ENCODE measurements around the gene SCARF2.

- TF ChIP-seq CTCF (conservative IDR thresholded peaks at IDR 0.05 in 1 of 2, IDR thresholded peaks at IDR 0.05 in 1 of 2; ENCODE audit: low read depth in 1 of 2, low read length in 2 of 2): no peak
- no peak for TF ChIP-seq EZH2 (IDR thresholded peaks at IDR 0.05; ENCODE audit: low read length, missing control alignments)
Measured at GRCh38 chr22:20424932-20425565, 12.6 kb downstream of the SCARF2 start.
